GM19025 (cell line): ENCODE data around the gene PNRC2.
"Not testable (repeated sequence)": the region's sequence is repeated elsewhere in the genome, so short reads cannot be mapped to it uniquely, and the experiment has no call there.

Experiments
- ATAC-seq: cut with Tn5 transposase; IDR thresholded peaks from one replicate; pipeline ENCODE4 v1.9.1; 2021; ENCODE audit warnings: mild to moderate bottlenecking, low read depth, moderate library complexity; ENCODE audit not compliant: unreplicated experiment

The PNRC2 gene

DNA sequence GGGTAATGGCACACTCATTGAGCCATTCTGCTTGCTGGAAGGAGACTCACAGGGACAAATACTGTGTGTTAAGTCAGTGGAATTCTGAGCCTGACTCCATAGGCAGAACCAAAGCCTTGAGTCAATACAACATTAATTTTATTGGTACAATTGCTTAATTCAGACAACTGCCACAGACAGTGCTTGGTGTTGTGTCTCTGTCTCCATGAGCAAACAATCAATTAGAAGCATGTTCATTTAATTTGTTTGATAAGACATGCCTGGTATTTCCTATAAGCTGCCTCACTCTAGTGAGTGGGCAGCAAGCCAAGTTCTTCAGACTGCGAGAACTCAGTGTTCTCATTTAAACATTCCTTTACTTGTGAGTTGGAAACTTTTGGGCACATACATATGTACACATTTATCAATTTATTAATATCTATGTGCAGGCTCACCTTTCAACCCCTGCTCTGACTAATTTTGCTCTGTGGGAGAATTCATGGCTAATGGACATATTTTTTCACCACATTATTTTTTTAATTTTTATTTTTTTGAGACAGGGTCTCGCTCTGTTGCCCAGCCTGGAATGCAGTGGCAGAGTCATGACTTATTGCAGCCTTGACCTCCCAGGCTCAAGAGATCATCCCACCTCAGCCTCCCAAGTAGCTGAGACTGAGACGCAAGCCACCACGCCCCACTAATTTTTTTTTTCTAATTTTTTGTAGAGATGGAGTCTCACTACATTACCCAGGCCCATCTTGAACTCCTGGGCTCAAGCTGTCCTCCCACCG is 25.0 kb downstream of the PNRC2 start:
- no peak for ATAC-seq

DNA sequence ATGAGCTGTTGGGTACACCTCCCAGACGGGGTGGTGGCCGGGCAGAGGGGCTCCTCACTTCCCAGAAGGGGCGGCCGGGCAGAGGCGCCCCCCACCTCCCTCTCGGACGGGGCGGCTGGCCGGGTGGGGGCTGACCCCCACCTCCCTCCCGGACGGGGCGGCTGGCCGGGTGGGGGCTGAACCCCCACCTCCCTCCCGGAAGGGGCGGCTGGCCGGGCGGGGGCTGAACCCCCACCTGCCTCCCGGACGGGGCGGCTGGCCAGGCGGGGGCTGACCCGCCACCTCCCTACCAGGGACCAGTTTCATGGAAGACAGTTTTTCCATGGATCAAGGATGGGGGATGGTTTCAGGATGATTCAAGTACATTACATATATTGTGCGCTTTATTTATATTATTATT is 27.4 kb downstream of the PNRC2 start:
- ATAC-seq, result not testable (repeated sequence)

- ATAC-seq, result no peak
Measured at GRCh38 chr1:23989263-23989662, 29.6 kb downstream of the PNRC2 start.

DNA sequence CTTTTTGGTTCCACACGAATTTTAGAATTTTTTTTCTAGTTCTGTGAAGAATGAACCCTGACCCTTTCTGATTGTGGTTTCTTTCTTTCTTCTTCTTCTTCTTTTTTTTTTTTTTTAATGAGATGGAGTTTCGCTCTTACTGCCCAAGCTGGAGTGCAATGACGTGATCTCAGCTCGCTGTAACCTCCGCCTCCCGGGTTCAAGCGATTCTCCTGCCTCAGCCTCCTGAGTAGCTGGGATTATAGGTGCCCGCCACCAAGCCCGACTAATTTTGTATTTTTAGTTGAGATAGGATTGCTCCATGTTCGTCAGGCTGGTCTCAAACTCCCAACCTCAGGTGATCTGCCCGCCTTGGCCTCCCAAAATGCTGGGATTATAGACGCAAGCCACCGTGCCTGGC is 32.4 kb downstream of the PNRC2 start:
- not testable (repeated sequence) for ATAC-seq

GRCh38 chr1:23995431-23995837 is 35.8 kb downstream of the PNRC2 start:
- ATAC-seq, result no peak

GRCh38 chr1:23996700-23997229 is 37.1 kb downstream of the PNRC2 start:
- ATAC-seq, result no peak

GRCh38 chr1:23997812-23998211 is 38.2 kb downstream of the PNRC2 start:
- ATAC-seq, result no peak

- no peak for ATAC-seq
Measured at GRCh38 chr1:23999156-23999671, 39.6 kb downstream of the PNRC2 start.

GRCh38 chr1:24002695-24003094 is 43.1 kb downstream of the PNRC2 start:
- ATAC-seq, result no peak

DNA sequence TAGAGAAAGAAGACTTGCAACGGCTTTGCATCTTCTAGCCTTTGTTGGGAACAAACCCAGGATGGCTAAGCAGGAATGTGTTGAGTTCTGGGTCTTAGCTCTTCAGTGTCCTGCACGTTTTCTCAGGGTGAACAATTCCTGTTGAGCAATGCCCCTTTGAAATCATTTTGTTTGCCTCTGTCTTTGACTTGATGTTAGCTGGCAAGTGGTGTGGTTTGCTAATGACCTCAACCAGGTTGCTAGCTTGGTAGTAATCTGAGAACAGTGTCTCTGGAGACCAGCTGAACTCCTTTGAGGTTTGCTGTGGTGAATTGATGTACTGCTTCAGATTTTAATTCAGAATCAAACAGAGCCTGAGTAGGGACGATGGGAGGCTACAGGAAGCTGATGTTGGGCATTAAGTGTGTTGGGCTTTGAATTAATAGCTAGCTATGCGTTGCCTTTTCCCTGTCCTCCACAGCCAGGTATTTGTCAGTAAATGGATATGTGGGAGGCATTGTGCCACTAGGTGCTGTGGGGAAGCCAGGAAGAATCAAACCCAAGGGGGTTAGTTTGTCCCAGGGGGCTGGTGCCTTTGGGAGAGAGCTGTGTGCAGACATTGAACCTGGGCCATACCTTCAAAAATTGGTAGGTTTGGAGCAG is 43.8 kb downstream of the PNRC2 start:
- no peak for ATAC-seq

DNA sequence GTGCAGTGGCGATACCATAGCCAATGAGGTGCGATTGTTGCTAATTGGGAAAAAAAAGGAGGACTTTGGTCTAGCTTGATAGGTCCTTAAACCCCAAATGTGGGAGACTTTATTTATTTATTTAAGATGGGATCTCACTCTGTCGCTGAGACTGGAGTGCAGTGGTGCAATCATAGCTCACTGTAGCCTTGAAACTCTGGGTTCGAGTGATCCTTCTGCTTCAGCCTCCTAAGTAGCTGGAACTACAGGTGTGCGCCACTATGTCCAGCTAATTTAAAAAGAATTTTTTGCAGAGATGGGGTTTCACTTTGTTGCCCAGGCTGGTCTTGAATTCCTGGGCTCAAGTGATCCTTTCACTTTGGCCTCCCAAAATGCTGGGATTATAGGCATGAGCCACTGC is 44.5 kb downstream of the PNRC2 start:
- no peak for ATAC-seq

DNA sequence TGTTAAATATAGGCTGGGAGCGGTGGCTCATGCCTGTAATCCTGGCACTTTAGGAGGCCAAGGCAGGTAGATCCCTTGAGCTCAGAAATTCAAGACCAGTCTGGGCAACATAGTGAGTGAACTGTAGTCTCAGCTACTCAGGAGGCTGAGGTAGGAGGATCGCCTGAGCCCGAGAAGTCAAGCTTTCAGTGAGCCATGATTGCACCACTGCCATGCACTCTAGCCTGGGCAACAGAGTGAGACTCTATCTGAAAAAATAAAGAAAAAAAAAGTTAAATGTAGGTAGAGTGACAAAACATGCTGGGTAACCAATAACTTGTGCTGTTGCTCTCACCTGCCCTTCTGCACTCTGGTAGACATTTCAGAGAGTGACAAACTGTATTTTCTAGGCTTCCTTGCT is 45.5 kb downstream of the PNRC2 start:
- ATAC-seq, result no peak

DNA sequence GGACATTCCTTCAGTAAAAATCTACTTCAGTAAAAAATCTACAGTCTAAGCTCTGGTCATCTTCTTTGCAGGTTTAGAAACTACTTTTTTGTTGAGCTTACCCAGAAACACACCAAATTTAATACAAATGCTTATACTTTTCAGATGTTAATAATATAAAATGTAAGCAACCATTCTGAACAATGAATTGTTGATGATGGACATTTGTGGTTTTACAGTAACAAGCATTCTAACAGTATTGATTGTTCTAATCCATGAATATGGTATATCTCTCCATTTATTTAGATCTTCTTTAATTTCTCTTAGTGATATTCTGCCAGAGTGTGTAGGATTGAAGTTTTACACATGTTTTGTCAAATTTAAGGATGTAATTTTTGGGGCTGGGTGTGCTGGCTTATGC is 47.5 kb downstream of the PNRC2 start:
- no peak for ATAC-seq

DNA sequence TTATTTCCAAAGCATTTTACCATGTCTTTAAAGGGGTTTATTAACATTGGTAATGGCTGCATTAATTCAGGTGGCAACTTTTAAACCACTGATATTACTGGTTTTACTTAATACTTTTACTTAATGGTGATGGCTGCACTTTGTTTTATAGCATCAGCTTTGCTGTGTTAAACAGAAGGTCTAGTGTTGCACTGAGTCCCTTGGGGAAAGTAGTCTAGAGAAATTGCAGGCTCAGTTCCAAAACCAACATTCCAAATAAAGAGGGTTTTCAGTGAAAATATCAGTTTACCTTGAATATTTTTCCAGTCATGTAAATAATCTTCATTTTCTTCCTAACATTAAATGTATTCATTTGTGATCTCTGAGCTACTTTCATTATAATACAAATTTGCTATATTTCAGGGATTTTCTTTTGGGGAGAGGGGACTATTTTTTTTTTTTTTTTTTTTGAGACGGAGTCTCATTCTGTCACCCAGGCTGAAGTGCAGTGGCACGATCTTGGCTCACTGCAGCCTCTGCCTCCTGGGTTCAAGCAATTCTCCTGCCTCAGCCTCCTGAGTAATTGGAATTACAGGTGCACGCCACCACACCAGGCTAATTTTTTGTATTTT is 49.1 kb downstream of the PNRC2 start:
- ATAC-seq, result not testable (repeated sequence)

DNA sequence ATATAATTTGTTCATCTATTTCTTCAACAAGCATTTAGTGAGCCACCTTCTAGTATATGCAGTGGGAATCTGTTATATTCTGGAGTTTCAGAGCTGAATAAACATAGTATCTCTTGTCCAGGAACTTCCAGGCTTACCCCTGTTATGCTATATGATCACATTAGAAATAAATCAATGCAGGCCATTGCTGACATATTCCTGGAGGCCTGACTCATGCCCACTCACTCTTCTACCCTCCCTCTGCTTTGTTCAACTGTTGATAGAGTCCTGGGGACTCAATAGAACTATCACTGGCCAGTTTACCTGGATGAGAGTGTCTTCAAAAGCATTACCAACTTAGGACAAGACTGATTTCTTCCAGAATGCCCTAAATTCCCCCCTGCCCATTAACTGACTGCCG is 49.8 kb downstream of the PNRC2 start:
- ATAC-seq, result no peak

- ATAC-seq, result no peak
Measured at GRCh38 chr1:24010650-24011049, 51.0 kb downstream of the PNRC2 start.

DNA sequence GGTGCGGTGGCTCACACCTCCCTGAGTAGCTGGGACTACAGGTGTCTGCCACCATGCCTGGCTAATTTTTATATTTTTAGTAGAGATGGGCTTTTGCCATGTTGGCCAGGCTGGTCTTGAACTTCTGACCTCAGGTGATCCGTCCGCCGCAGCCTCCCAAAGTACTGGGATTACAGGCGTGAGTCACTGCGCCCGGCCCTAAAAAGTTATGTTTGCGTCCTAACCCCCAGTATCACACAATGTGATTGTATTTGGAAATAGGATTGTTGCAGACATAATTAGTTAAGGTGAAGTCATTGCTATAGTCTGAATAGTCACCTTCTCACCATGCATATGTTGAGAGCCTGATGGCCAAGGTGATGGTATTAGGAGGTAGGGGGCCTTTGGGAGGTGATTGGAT is 53.2 kb downstream of the PNRC2 start:
- not testable (repeated sequence) for ATAC-seq
